Fibroblast of mammary gland (primary cell): ENCODE results near the gene MOCS2.

Experiments
- DNase-seq: peaks from one replicate; pipeline ENCODE4 v3.0.0-alpha.2; 2010; ENCODE audit warnings: low read depth
- H3K4me3 ChIP-seq: 2 replicates; pipeline ENCODE4 v1.5.1; 2011; ENCODE audit warnings: low read depth, mild to moderate bottlenecking, low read length, moderate library complexity; ENCODE audit not compliant: control insufficient read depth
- TF ChIP-seq, protein P1 (sequence below): conservative IDR thresholded peaks from 2 replicates; pipeline ENCODE4 v1.5.1; 2011; ENCODE audit warnings: low read depth, low read length, inconsistent platforms; ENCODE audit not compliant: control insufficient read depth, insufficient read depth

Gene MOCS2

DNA sequence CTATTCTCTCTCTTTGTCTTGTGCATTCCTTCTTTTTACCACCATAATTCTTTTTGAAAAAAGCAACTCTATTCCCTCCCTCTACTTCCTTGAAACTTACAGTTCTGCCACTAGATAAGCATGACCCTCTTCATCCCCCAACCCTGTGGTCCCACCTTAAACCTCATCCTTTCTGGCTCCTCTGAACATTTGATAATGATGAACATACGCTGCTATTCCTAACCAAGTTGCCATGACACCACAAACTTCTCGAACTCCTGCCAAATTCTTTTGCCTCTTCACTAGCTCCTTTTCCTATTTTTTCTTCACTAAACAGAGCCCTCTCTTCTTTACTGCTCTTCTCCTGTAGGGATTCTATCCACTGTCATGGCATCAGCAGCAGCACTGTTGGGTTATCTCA is 57.1 kb downstream of the MOCS2 start:
- TF ChIP-seq, protein P1, sequence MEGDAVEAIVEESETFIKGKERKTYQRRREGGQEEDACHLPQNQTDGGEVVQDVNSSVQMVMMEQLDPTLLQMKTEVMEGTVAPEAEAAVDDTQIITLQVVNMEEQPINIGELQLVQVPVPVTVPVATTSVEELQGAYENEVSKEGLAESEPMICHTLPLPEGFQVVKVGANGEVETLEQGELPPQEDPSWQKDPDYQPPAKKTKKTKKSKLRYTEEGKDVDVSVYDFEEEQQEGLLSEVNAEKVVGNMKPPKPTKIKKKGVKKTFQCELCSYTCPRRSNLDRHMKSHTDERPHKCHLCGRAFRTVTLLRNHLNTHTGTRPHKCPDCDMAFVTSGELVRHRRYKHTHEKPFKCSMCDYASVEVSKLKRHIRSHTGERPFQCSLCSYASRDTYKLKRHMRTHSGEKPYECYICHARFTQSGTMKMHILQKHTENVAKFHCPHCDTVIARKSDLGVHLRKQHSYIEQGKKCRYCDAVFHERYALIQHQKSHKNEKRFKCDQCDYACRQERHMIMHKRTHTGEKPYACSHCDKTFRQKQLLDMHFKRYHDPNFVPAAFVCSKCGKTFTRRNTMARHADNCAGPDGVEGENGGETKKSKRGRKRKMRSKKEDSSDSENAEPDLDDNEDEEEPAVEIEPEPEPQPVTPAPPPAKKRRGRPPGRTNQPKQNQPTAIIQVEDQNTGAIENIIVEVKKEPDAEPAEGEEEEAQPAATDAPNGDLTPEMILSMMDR, result no peak
- no peak for DNase-seq
- H3K4me3 ChIP-seq, result no peak overlapping the region

DNA sequence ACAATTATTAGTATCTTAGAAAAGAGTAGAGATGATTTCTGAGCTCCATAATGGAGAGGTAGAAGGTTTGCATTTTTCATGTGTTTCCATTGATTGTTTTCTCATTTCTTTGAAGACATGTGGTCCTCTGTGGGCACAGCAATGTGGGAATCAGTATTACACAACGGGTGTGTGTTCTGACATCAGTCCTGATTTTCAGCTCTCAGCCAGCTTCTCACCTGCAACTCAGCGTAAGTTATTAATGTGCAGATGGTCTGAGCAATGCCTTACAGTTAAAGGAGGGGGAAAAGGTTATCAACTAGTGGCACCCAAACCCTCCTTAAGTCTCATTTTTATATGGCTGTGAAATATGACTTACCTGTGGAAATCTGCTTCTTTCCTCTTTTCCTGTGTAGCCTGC is 61.3 kb downstream of the MOCS2 start:
- TF ChIP-seq, protein P1, result no peak
- DNase-seq, result no peak

More for the DNA sequence above, 61.3 kb downstream of the MOCS2 start:
- no peak overlapping the region for H3K4me3 ChIP-seq
